Activated T-helper 2 cell treated with anti-CD3 and anti-CD28 coated beads, Interferon-gamma antibody, Interleukin-2, Interleukin-4, amounts not matched to agents 10 μg/mL and 5 μg/mL and 100 μg/mL, durations not matched to agents 14 hours and 24 hours and 36 hours (primary cell): ENCODE results near the gene MVB12B. TPM values are rescaled to one million over a fixed set of nuclear protein-coding genes. Genes with fewer than 3 reads are reported as not detected.

Source experiments
- DNase-seq: peaks from one replicate; pipeline ENCODE4 v3.0.0; 2021; ENCODE audit warnings: low spot score
- H3K27ac Mint-ChIP-seq: one replicate; pipeline ENCODE4 v1.8.0; 2021; ENCODE audit warnings: mixed read lengths
- H3K27me3 Mint-ChIP-seq: one replicate; pipeline ENCODE4 v1.8.0; 2021; ENCODE audit warnings: low read depth, mixed read lengths
- H3K36me3 Mint-ChIP-seq: one replicate; pipeline ENCODE4 v1.8.0; 2021; ENCODE audit warnings: low read depth, mixed read lengths
- H3K4me1 Mint-ChIP-seq: one replicate; pipeline ENCODE4 v1.8.0; 2021; ENCODE audit warnings: low read depth, mixed read lengths
- H3K4me3 Mint-ChIP-seq: one replicate; pipeline ENCODE4 v1.8.0; 2021; ENCODE audit warnings: low read depth, mild to moderate bottlenecking, moderate library complexity, mixed read lengths
- H3K9me3 Mint-ChIP-seq: one replicate; pipeline ENCODE4 v1.8.0; 2021; ENCODE audit warnings: mixed read lengths
- intact Hi-C: fragments of 100-400 bp; cut with micrococcal nuclease; formaldehyde crosslinking; loops from one replicate; pipeline ENCODE4 v1.15.1; 2023
- total RNA-seq: library from RNA; stranded (reverse); gene quantifications from 2 replicates; pipeline ENCODE4 v1.2.3, GENCODE V29; 2022

Gene MVB12B
- total RNA-seq, 1 donor from 2014 or later, result 0.50 TPM

- H3K27ac Mint-ChIP-seq, result no peak overlapping the region
- H3K9me3 Mint-ChIP-seq, result no peaks in the 10 kb centered on the region
- no peak for DNase-seq
- H3K4me1 Mint-ChIP-seq, result peaks cover 9% of the 10 kb centered on the region
- H3K4me3 Mint-ChIP-seq, result no peak overlapping the region
- no peaks in the 10 kb centered on the region for H3K36me3 Mint-ChIP-seq
- H3K27me3 Mint-ChIP-seq, result peaks cover 35% of the 10 kb centered on the region
- intact Hi-C loops, result no loop called here
Observed at GRCh38 chr9:126377176-126377509, 50.5 kb downstream of the MVB12B start.

- H3K4me1 Mint-ChIP-seq, result peaks cover 9% of the 10 kb centered on the region
- H3K27me3 Mint-ChIP-seq, result peaks cover 33% of the 10 kb centered on the region
- no peaks in the 10 kb centered on the region for H3K9me3 Mint-ChIP-seq
- no peak overlapping the region for H3K27ac Mint-ChIP-seq
- no peak for DNase-seq
- intact Hi-C loops, result no loop called here
- no peak overlapping the region for H3K4me3 Mint-ChIP-seq
- no peaks in the 10 kb centered on the region for H3K36me3 Mint-ChIP-seq
Observed at GRCh38 chr9:126377536-126377935, 50.9 kb downstream of the MVB12B start.

GRCh38 chr9:126378761-126379160 is 52.1 kb downstream of the MVB12B start:
- Mint-ChIP-seq H3K36me3 (no peaks in the 10 kb centered on the region), H3K4me1 (peaks cover 9% of the 10 kb centered on the region), H3K4me3 (no peak overlapping the region), H3K9me3 (no peaks in the 10 kb centered on the region), H3K27me3 (peaks cover 41% of the 10 kb centered on the region), H3K27ac (no peak overlapping the region)
- intact Hi-C loops, result no loop called here
- no peak for DNase-seq

GRCh38 chr9:126379661-126380360 is 53.2 kb downstream of the MVB12B start:
- Mint-ChIP-seq H3K27me3 (peaks cover 39% of the 10 kb centered on the region), H3K4me1 (peaks cover 9% of the 10 kb centered on the region), H3K4me3 (no peak overlapping the region), H3K9me3 (no peaks in the 10 kb centered on the region), H3K27ac (no peak overlapping the region), H3K36me3 (no peaks in the 10 kb centered on the region)
- DNase-seq, result no peak
- intact Hi-C loops, result no loop called here

GRCh38 chr9:126380447-126380846 is 53.8 kb downstream of the MVB12B start:
- H3K27me3 Mint-ChIP-seq, result peaks cover 41% of the 10 kb centered on the region
- H3K4me3 Mint-ChIP-seq, result no peak overlapping the region
- no peaks in the 10 kb centered on the region for H3K9me3 Mint-ChIP-seq
- no peaks in the 10 kb centered on the region for H3K36me3 Mint-ChIP-seq
- H3K27ac Mint-ChIP-seq, result no peak overlapping the region
- intact Hi-C loops, result no loop called here
- H3K4me1 Mint-ChIP-seq, result peaks cover 7% of the 10 kb centered on the region
- no peak for DNase-seq

GRCh38 chr9:126381195-126381594 is 54.6 kb downstream of the MVB12B start:
- H3K27ac Mint-ChIP-seq, result no peak overlapping the region
- no peaks in the 10 kb centered on the region for H3K4me1 Mint-ChIP-seq
- no peaks in the 10 kb centered on the region for H3K36me3 Mint-ChIP-seq
- DNase-seq, result no peak
- intact Hi-C loops, result no loop called here
- H3K27me3 Mint-ChIP-seq, result peaks cover 36% of the 10 kb centered on the region
- no peak overlapping the region for H3K4me3 Mint-ChIP-seq
- H3K9me3 Mint-ChIP-seq, result no peaks in the 10 kb centered on the region

- H3K27ac Mint-ChIP-seq, result no peak overlapping the region
- no peaks in the 10 kb centered on the region for H3K36me3 Mint-ChIP-seq
- no peak overlapping the region for H3K4me3 Mint-ChIP-seq
- H3K4me1 Mint-ChIP-seq, result no peaks in the 10 kb centered on the region
- intact Hi-C loops, result no loop called here
- peaks cover 39% of the 10 kb centered on the region for H3K27me3 Mint-ChIP-seq
- H3K9me3 Mint-ChIP-seq, result no peaks in the 10 kb centered on the region
- DNase-seq, result no peak
Observed at GRCh38 chr9:126383406-126384046, 56.9 kb downstream of the MVB12B start.

GRCh38 chr9:126384926-126385325 is 58.3 kb downstream of the MVB12B start:
- H3K27ac Mint-ChIP-seq, result no peak overlapping the region
- DNase-seq, result no peak

GRCh38 chr9:126386088-126386487 is 59.5 kb downstream of the MVB12B start:
- intact Hi-C loops, result no loop called here
- no peak for DNase-seq
- Mint-ChIP-seq H3K36me3 (no peaks in the 10 kb centered on the region), H3K4me1 (peaks cover 6% of the 10 kb centered on the region), H3K4me3 (no peak overlapping the region), H3K27me3 (peaks cover 37% of the 10 kb centered on the region), H3K27ac (no peak overlapping the region), H3K9me3 (no peaks in the 10 kb centered on the region)

More at GRCh38 chr9:126384926-126385325, 58.3 kb downstream of the MVB12B start:
- no peaks in the 10 kb centered on the region for H3K9me3 Mint-ChIP-seq
- peaks cover 2% of the 10 kb centered on the region for H3K4me1 Mint-ChIP-seq
- H3K4me3 Mint-ChIP-seq, result no peak overlapping the region
- no peaks in the 10 kb centered on the region for H3K36me3 Mint-ChIP-seq
- peaks cover 41% of the 10 kb centered on the region for H3K27me3 Mint-ChIP-seq
- intact Hi-C loops, result no loop called here

GRCh38 chr9:126386776-126387175 is 60.1 kb downstream of the MVB12B start:
- H3K27me3 Mint-ChIP-seq, result peaks cover 33% of the 10 kb centered on the region
- H3K4me3 Mint-ChIP-seq, result no peak overlapping the region
- H3K36me3 Mint-ChIP-seq, result no peaks in the 10 kb centered on the region
- intact Hi-C loops, result no loop called here
- H3K27ac Mint-ChIP-seq, result no peak overlapping the region
- no peaks in the 10 kb centered on the region for H3K9me3 Mint-ChIP-seq
- no peak for DNase-seq
- peaks cover 11% of the 10 kb centered on the region for H3K4me1 Mint-ChIP-seq

GRCh38 chr9:126388964-126389708 is 62.5 kb downstream of the MVB12B start:
- no peaks in the 10 kb centered on the region for H3K9me3 Mint-ChIP-seq
- no peak for DNase-seq
- no peak overlapping the region for H3K4me3 Mint-ChIP-seq
- H3K27me3 Mint-ChIP-seq, result peaks cover 26% of the 10 kb centered on the region
- H3K4me1 Mint-ChIP-seq, result peaks cover 12% of the 10 kb centered on the region
- intact Hi-C loops, result no loop called here
- no peaks in the 10 kb centered on the region for H3K36me3 Mint-ChIP-seq
- H3K27ac Mint-ChIP-seq, result no peak overlapping the region

- no peak overlapping the region for H3K4me3 Mint-ChIP-seq
- intact Hi-C loops, result no loop called here
Observed at GRCh38 chr9:126389992-126390391, 63.4 kb downstream of the MVB12B start.

GRCh38 chr9:126390923-126391322 is 64.3 kb downstream of the MVB12B start:
- intact Hi-C loops, result no loop called here
- no peak overlapping the region for H3K4me3 Mint-ChIP-seq
- no peaks in the 10 kb centered on the region for H3K36me3 Mint-ChIP-seq
- H3K27me3 Mint-ChIP-seq, result peaks cover 24% of the 10 kb centered on the region
- no peak overlapping the region for H3K27ac Mint-ChIP-seq
- H3K4me1 Mint-ChIP-seq, result peaks cover 22% of the 10 kb centered on the region
- H3K9me3 Mint-ChIP-seq, result no peaks in the 10 kb centered on the region
- no peak for DNase-seq

More at GRCh38 chr9:126389992-126390391, 63.4 kb downstream of the MVB12B start:
- H3K9me3 Mint-ChIP-seq, result no peaks in the 10 kb centered on the region
- H3K27me3 Mint-ChIP-seq, result peaks cover 29% of the 10 kb centered on the region
- peaks cover 16% of the 10 kb centered on the region for H3K4me1 Mint-ChIP-seq
- no peak for DNase-seq
- H3K36me3 Mint-ChIP-seq, result no peaks in the 10 kb centered on the region
- H3K27ac Mint-ChIP-seq, result no peak overlapping the region
